ENCODE measurements around the gene GTF2A1.

DNA sequence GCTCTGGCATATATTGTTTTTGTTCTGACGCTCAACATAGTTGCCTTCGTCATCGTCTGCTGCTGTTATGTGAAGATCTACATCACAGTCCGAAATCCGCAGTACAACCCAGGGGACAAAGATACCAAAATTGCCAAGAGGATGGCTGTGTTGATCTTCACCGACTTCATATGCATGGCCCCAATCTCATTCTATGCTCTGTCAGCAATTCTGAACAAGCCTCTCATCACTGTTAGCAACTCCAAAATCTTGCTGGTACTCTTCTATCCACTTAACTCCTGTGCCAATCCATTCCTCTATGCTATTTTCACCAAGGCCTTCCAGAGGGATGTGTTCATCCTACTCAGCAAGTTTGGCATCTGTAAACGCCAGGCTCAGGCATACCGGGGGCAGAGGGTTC, 77.0 kb downstream of the GTF2A1 start:
- no peak for TF ChIP-seq EP300 (IDR thresholded peaks at IDR 0.05)
- no peak for TF ChIP-seq POLR2AphosphoS5 (IDR thresholded peaks at IDR 0.05)
- no peak for TF ChIP-seq POLR2A (IDR thresholded peaks at IDR 0.05; ENCODE audit: low read depth)

Data from esophagus muscularis mucosa (tissue), 3 donors.